Caco-2 (cell line): ENCODE results near the gene OSBPL5. TPM values are rescaled to one million over a fixed set of nuclear protein-coding genes. Genes with fewer than 3 reads are reported as not detected.

Experiments used
- Bru-seq: library from RNA; stranded (reverse); fragments of 400-500 nt; gene quantifications from one replicate; lab custom pipeline; 2021; lab: Mats Ljungman, UMichigan
- BruChase-seq, 2 experiments: library from RNA; stranded (reverse); fragments of 400-500 nt; gene quantifications; one replicate each; lab custom pipeline; 2021; lab: Mats Ljungman, UMichigan
- BruUV-seq: library from RNA; stranded (reverse); fragments of 400-500 nt; replicated peaks from 2 replicates; lab custom pipeline; 2021; lab: Mats Ljungman, UMichigan
- CTCF ChIA-PET: fragments of 300-600 bp; sonication (Branson Sonifier 250); formaldehyde crosslinking; loops from one replicate; lab custom pipeline; 2022; ENCODE audit warnings: antibody characterized with exemption; lab: Charles Lee
- POLR2A ChIA-PET: fragments of 300-600 bp; sonication (Branson Sonifier 250); formaldehyde crosslinking; loops from one replicate; lab custom pipeline; 2022; ENCODE audit warnings: antibody characterized with exemption; lab: Charles Lee
- DNase-seq, 2 experiments: peaks; one replicate each; pipeline versions ENCODE4 v3.0.0 to v3.0.0-alpha.2; 2020 to 2022
- H3K27me3 ChIP-seq: replicated peaks from 2 replicates; pipeline ENCODE4 v1.6.0; 2011; ENCODE audit warnings: low read length; ENCODE audit not compliant: control insufficient read depth, insufficient read depth
- H3K36me3 ChIP-seq: 2 replicates; pipeline ENCODE4 v1.5.1; 2011; ENCODE audit warnings: low read length; ENCODE audit not compliant: control insufficient read depth, insufficient read depth
- H3K4me1 ChIP-seq: fragments of 250-450 bp; sonication (Bioruptor Pico); 2 replicates; pipeline ENCODE4 v1.5.1; 2020; ENCODE audit warnings: mild to moderate bottlenecking
- H3K4me3 ChIP-seq: 2 replicates; pipeline ENCODE4 v1.5.1; 2011; ENCODE audit warnings: low read depth, mild to moderate bottlenecking, control low read depth, low read length
- H3K9me3 ChIP-seq: fragments of 250-450 bp; sonication (Bioruptor Pico); 2 replicates; pipeline ENCODE4 v1.5.1; 2020; ENCODE audit warnings: mild to moderate bottlenecking, moderate library complexity
- H3K27ac Mint-ChIP-seq: one replicate; pipeline ENCODE4 v1.8.0; 2022; ENCODE audit warnings: mixed read lengths; ENCODE audit not compliant: unreplicated experiment
- H3K27me3 Mint-ChIP-seq: one replicate; pipeline ENCODE4 v1.8.0; 2022; ENCODE audit warnings: mixed read lengths; ENCODE audit not compliant: insufficient read depth, unreplicated experiment
- H3K36me3 Mint-ChIP-seq: one replicate; pipeline ENCODE4 v1.8.0; 2022; ENCODE audit warnings: mild to moderate bottlenecking, mixed read lengths; ENCODE audit not compliant: insufficient read depth, unreplicated experiment
- H3K4me1 Mint-ChIP-seq: one replicate; pipeline ENCODE4 v1.8.0; 2022; ENCODE audit warnings: low read depth, mixed read lengths; ENCODE audit not compliant: unreplicated experiment
- H3K4me3 Mint-ChIP-seq: one replicate; pipeline ENCODE4 v1.8.0; 2022; ENCODE audit warnings: mild to moderate bottlenecking, moderate library complexity, mixed read lengths; ENCODE audit not compliant: unreplicated experiment
- H3K9me3 Mint-ChIP-seq: one replicate; pipeline ENCODE4 v1.8.0; 2022; ENCODE audit warnings: mixed read lengths; ENCODE audit not compliant: unreplicated experiment
- intact Hi-C: fragments of 100-400 bp; cut with micrococcal nuclease; formaldehyde crosslinking; loops from one replicate; pipeline ENCODE4 v1.10.0; 2022; ENCODE audit not compliant: unreplicated experiment
- long read RNA-seq: library from polyadenylated mRNA; stranded (forward); transcript quantifications from one replicate; pipeline ENCODE4 v2.0.0, GENCODE V29; 2022
- total RNA-seq: library from RNA; stranded (reverse); gene quantifications from 2 replicates; pipeline ENCODE4 v1.2.3, GENCODE V29; 2022
- TF ChIP-seq, protein P1 (sequence below), 2 experiments: fragments of 200-600 bp in 1 of 2; IDR thresholded peaks; 1 replicate in 1 of 2; 2 replicates in 1 of 2; pipeline versions ENCODE4 v1.5.1 to v1.8.0; 2011 to 2022; ENCODE audit warnings: antibody characterized with exemption in 1 of 2, control low read depth in 1 of 2, inconsistent platforms in 1 of 2, low read depth in 1 of 2, low read length in 1 of 2, mild to moderate bottlenecking in 1 of 2, moderate library complexity in 1 of 2; ENCODE audit not compliant: insufficient read depth in 1 of 2, severe bottlenecking in 1 of 2, unreplicated experiment in 1 of 2

Gene OSBPL5
- 4.9 and 5.5 TPM in 2 replicates for total RNA-seq
- percentile 38 among the genes with signal in this experiment for Bru-seq, nascent RNA
- percentile 41 among the genes with signal in this experiment for BruChase-seq, experiment 1, labeled RNA remaining after a 2-hour chase
- percentile 35 among the genes with signal in this experiment for BruChase-seq, experiment 2, labeled RNA remaining after a 6-hour chase
- long read RNA-seq = 0 reads

GRCh38 chr11:3165152-3165705 lies at the start of gene OSBPL5:
OSBPL5 (minus strand) TSS chr11:3165310; CDS start chr11:3129148, 36,162 bp downstream.
- CTCF ChIA-PET = interaction anchor here (1.0 kb wide), 1 partner anchor 114 kb away, joined by 3 read pairs; no protein-coding TSS in a partner anchor
- peak in 1 of 2 experiments; percentile 66 for DNase-seq
- H3K9me3 ChIP-seq = no peaks in the 10 kb centered on the region
- Mint-ChIP-seq H3K4me3 (peak within 1 kb of the TSS; percentile 75), H3K9me3 (no peaks in the 10 kb centered on the region), H3K4me1 (peaks cover 6% of the 10 kb centered on the region), H3K27ac (peak within 1 kb of the TSS; percentile 84), H3K36me3 (no peaks in the 10 kb centered on the region), H3K27me3 (peaks cover 4% of the 10 kb centered on the region)
- TF ChIP-seq, protein P1, sequence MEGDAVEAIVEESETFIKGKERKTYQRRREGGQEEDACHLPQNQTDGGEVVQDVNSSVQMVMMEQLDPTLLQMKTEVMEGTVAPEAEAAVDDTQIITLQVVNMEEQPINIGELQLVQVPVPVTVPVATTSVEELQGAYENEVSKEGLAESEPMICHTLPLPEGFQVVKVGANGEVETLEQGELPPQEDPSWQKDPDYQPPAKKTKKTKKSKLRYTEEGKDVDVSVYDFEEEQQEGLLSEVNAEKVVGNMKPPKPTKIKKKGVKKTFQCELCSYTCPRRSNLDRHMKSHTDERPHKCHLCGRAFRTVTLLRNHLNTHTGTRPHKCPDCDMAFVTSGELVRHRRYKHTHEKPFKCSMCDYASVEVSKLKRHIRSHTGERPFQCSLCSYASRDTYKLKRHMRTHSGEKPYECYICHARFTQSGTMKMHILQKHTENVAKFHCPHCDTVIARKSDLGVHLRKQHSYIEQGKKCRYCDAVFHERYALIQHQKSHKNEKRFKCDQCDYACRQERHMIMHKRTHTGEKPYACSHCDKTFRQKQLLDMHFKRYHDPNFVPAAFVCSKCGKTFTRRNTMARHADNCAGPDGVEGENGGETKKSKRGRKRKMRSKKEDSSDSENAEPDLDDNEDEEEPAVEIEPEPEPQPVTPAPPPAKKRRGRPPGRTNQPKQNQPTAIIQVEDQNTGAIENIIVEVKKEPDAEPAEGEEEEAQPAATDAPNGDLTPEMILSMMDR (IDR thresholded peaks at IDR 0.05; ENCODE audit: insufficient read depth in 1 of 2, low read depth in 1 of 2, low read length in 1 of 2, severe bottlenecking in 1 of 2, unreplicated experiment in 1 of 2) = no peak
- intact Hi-C loops = no loop called here
- BruUV-seq = no TSS peak
- no peaks in the 10 kb centered on the region for H3K27me3 ChIP-seq
- POLR2A ChIA-PET = no interaction called here
- no peaks in the 10 kb centered on the region for H3K36me3 ChIP-seq
- peak within 1 kb of the TSS; percentile 60 for H3K4me3 ChIP-seq
- H3K4me1 ChIP-seq = no peaks in the 10 kb centered on the region

GRCh38 chr11:3214420-3214699 lies 49.2 kb upstream of the OSBPL5 start:
- CTCF ChIA-PET = no interaction called here
- Mint-ChIP-seq H3K36me3 (no peaks in the 10 kb centered on the region), H3K27ac (no peak overlapping the region), H3K9me3 (no peaks in the 10 kb centered on the region), H3K27me3 (peaks cover 34% of the 10 kb centered on the region), H3K4me1 (no peaks in the 10 kb centered on the region), H3K4me3 (no peak overlapping the region)
- Histone ChIP-seq H3K27me3 (peaks cover 1% of the 10 kb centered on the region; the same call in 1 of the 2 replicates), H3K4me1 (no peaks in the 10 kb centered on the region), H3K36me3 (no peaks in the 10 kb centered on the region), H3K4me3 (no peak overlapping the region), H3K9me3 (peaks cover 3% of the 10 kb centered on the region; the same call in 1 of the 2 replicates)
- no peak for DNase-seq
- TF ChIP-seq, protein P1 (IDR thresholded peaks at IDR 0.05; ENCODE audit: insufficient read depth in 1 of 2, low read depth in 1 of 2, low read length in 1 of 2, severe bottlenecking in 1 of 2, unreplicated experiment in 1 of 2) = no peak
- POLR2A ChIA-PET = no interaction called here
- no TSS peak for BruUV-seq
- intact Hi-C loops = no loop called here

- peak in 1 of 2 experiments; percentile 25 for DNase-seq
- H3K9me3 ChIP-seq = peaks cover 3% of the 10 kb centered on the region; the same call in 1 of the 2 replicates
- TF ChIP-seq, protein P1 (IDR thresholded peaks at IDR 0.05; ENCODE audit: insufficient read depth in 1 of 2, low read depth in 1 of 2, low read length in 1 of 2, severe bottlenecking in 1 of 2, unreplicated experiment in 1 of 2) = no peak
- H3K36me3 ChIP-seq = no peaks in the 10 kb centered on the region
- H3K4me3 Mint-ChIP-seq = no peak overlapping the region
- no peak overlapping the region for H3K27ac Mint-ChIP-seq
- H3K27me3 ChIP-seq = peaks cover 1% of the 10 kb centered on the region; the same call in 1 of the 2 replicates
- ChIA-PET POLR2A (no interaction called here), CTCF (no interaction called here)
- no peaks in the 10 kb centered on the region for H3K4me1 Mint-ChIP-seq
- H3K9me3 Mint-ChIP-seq = no peaks in the 10 kb centered on the region
- H3K4me1 ChIP-seq = no peaks in the 10 kb centered on the region
- intact Hi-C loops = no loop called here
- no peak overlapping the region for H3K4me3 ChIP-seq
- no peaks in the 10 kb centered on the region for H3K36me3 Mint-ChIP-seq
- no TSS peak for BruUV-seq
- H3K27me3 Mint-ChIP-seq = peaks cover 34% of the 10 kb centered on the region
Measured at GRCh38 chr11:3213659-3214419, 48.7 kb upstream of the OSBPL5 start.
